GOT3 (cell line): ENCODE data around the gene GAREM2.
"Not testable (repeated sequence)": the region's sequence is repeated elsewhere in the genome, so short reads cannot be mapped to it uniquely, and the experiment has no call there.

Experiments used
- DNase-seq: peaks from one replicate; lab custom pipeline; 2025; ENCODE audit warnings: mixed read lengths; lab: John Stamatoyannopoulos, UW

Gene GAREM2

DNA sequence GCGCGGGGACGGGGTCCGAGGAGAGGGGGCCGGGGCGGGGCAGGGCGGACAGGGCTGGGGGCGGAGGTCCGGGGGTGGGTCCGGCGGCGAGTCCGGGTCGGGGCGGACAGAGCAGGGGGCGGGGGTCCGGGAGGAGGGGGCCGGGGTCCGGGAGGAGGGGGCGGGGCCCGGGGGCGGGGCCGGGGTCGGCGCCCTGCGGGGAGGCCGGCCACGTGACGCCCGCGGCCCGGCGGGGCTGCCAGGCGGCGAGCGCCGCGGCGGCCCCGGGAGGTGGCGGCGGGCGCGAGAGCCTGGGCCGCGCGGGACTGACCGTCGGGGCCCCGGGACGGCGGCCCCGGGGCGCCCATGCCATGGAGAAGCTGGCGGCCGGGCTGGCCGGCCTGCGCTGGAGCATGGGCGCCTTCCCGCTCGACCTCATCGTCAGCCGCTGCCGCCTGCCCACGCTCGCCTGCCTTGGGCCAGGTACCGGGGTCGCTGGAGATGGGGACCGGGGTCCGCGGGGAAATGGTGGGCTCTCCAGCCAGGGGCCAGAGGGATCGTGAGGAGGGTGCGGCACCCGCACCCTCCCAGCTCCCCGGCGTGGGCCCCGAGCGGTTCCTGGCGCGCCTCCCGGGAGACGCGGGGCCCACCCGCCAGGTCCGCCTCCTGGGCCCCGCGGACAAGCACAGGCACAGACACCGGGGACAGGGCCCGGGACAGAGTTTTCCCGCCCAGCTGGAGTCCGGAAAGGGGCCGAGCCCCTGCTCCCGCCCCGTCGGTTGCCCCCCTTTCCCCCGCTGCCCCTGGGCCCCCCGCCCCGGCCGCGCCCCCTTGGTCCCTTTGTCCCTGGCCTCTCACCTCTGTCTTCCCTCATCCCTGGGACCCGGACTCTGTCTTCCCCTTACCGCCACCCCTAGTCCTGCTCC is at the start of gene GAREM2:
Gene GAREM2 (plus strand): TSS at position 218 of the 905 bp plus-strand sequence. CDS start 133 bp downstream, at position 351.
- DNase-seq, result no peak

DNA sequence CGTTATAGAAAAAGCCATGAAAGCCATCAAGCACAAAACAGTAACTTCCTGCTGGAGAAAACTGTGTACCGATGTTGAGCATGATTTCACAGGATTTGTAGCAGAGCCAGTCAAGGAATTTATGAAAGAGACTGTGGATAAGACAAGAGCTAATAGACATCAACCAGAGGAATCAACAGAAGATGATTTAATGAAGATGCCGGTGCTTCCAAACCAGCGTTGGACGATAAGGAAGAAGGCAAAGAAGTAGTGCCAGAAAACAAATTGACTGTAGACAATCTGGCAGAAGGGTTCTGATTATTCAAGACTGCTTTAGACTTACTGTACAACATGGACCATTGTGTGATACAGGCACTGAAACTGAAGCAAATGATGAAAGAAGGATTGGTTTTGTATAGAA is 49.5 kb upstream of the GAREM2 start:
- no peak for DNase-seq

DNA sequence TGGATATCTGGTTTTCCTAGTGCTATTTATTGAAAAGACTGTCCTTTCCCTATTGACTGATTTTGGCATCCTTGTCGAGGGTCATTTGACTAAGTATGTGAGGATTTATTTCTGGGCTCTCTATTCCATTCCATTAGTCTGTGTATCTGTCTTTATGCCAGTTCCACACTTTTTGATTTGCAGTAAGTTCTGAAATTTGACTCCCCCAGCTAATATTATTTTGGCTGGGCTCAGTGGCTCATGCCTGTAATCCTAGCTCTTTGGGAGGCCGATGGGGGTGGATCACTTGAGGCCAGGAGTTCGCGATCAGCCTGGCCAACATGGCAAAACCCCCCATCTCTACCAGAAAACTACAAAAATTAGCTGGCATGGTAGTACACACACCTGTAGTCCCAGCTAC is 46.8 kb upstream of the GAREM2 start:
- no peak for DNase-seq

DNA sequence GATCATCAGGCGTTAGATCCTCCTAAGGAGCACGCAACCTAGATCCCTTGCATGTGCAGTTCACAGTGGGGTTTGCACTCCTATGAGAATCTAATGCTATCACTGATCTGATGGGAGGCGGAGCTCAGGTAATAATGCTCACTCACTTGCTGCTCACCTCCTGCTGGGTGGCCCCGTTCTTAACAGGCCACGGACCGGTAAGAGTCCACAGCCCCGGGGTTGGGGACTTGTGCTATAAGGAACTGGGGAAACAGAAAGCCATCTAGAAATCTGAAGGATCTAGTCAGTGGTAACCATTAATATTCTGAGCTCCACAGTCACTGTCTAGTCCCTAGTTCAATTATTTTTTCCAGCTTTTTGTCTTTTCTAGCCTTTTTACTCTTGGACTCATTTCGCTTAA is 44.7 kb upstream of the GAREM2 start:
- no peak for DNase-seq

DNA sequence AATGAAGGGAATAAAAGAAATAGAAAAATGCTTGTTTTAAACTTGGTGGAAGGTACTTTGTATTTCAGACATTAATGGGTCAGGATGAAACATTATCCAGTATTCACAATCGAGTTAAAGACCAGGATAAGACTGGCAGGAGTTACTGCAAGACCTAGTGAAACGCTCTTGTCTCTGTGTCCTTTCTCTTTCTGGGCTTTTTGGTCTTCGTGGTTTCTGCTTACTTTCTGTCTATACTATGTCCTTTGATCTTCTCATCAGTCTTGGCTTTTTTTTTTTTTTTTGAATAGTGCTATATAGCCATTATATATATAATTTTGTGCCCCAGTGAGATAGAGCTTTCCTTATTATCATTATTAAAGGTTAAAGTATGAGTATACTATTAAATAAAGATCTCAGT is 42.1 kb upstream of the GAREM2 start:
- DNase-seq, result no peak

DNA sequence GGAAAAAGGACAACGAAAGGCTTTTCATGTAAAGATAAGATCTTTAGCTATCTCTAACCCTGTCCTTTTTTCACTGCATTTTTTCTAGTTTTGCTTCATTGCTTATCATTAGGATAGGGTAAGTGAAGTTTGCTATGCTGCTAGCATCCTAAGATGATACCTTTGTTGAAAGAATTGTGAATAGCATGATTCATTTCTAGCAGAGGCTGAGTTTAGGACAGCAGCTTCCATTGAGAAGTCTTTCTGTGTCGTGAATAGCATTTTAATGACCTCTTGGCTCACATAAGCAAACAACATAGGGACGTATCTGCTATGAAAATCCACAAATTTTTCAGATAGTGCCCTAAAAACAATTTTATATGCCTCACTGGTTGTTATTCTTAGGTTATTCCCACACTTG is 36.4 kb upstream of the GAREM2 start:
- no peak for DNase-seq

DNA sequence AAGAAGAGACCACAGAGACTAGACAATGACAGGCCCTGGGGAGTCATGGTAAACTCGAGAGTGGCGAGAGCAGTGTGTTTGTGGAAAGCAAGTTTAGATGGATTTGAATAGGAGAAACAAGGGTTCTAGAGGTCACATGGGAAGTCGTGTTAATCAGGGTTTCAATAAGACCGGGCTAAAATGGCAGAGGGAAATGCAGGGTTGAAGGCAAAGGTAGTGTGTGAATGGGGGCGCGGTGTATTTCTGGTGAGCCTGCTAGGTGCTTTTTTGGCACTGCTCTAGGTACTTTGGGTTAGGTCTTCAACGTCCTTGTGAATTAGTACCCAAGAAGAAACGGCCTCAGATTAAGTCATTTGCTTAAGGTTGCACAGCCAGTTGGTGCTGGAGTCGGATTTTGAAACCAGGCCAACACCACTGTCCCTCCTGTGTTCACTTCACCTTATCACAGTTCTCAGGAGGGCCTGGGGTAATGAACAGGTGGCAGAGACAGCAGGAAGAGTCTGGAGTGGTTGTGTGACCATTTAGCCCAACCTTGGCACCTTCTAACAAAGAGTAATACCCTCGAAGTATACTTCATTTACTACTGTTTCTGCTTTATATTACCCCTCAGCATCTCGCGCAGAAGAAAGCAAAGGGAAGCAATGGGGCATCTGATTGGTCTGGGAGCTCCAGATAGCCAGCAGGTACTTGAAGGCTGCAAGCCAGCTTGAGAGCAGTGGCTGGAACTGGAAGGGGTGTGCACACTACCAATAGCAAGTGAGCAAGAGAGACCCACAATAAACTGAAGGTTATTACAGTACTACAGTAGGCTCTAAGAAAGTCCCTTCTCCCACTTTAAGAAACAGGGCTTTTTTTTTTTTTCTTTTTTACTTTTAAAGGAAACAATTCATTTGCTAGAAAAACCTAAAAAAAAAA is 33.4 kb upstream of the GAREM2 start:
- DNase-seq, result no peak

DNA sequence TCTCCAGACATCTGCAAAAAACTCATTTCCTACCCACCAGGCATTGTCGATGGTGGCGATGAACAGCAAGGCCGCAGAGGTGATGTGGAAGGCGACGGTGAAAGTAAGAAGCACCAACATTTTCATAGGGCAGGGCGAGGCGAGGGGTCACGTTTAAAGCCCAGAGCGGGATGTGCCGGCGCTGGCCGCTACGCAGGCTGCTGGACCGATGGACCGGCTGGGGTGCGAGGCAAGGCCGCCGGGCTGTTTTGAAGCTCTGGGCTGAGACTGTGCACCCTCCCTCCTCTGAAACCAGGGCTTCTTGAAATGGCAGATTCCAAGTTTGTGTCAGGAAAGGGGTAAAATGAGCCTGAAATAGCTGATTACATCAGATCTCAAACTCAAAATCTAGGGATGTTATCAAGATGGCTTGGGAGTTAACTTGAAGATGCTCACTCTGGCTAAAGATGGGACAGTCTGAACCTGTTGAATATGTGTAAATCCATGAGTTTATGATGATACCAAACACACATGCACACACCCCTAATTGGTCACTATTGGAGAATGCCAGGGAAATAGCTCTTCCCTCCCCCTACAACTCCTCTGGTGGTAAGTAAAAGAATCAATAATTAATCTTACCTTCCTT is 31.6 kb upstream of the GAREM2 start:
- no peak for DNase-seq

DNA sequence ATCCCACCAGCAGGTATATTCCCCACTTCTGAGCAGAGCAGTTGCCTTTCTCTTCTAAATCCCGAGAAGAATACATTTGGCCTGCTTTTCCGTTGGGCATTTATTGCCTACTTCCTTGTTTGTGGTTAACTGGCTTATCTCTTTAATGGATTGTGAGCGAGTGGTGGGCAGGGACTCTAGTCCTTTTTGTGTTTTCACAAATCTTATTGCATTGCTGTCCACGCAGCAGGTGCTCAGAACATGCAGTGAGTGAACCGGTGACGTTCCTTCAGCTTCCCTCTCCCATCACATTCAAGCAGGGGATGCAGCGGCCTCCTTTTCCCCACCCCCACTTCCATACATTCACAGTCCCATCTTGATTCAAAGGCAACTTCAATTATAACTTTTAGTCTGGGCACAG is 28.9 kb upstream of the GAREM2 start:
- DNase-seq, result no peak

DNA sequence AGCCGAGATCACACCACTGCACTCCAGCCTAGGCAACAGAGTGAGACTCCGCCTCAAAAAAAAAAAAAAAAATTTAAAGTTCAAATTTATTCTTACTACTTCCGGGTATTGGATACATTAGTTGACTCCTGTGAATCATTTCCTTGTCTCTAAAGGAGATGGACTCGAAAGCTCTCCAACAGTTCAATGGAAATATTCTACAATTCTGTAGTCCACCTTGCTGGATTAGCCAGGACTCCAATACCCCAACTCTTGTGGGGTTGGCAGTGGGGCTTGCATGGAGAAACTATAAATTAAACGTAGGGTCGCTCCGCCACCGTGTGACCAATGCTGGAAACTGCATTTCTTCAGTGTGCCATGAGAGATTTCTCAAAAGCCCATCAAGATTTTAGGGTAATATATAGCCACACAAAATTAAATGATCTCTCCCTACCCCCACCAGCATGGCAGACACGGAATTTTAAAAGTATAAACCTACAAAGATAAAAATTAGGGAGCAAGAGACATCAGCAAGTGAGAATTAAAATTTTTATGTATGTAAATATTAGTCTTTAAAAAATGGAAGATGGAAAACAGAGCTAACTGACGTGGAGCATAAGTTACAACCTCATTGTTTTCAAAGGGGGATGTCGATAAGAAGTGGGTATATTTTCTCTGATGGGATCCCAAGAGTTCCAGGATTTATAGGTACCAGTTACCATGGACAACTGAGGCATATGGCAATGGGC is 27.8 kb upstream of the GAREM2 start:
- DNase-seq, result no peak

DNA sequence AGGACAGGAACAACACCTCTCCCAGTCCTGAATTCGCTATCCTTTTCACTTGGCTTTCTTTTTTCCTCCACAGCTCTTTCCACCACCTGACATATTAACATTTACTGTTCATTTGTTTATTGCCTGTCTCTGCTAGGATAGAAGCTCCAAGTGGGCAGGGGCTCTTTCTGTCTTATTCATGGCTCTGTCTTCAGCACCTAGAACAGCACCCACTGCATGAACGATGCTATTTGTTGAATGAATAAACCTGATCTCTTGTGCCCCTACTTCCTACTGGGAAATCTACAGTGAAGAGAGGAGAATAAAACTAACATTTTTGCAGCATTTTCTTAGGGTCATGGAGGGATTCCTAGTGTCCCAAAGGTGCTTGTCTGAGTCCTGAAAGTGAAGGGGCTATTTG is 24.4 kb upstream of the GAREM2 start:
- DNase-seq, result no peak

DNA sequence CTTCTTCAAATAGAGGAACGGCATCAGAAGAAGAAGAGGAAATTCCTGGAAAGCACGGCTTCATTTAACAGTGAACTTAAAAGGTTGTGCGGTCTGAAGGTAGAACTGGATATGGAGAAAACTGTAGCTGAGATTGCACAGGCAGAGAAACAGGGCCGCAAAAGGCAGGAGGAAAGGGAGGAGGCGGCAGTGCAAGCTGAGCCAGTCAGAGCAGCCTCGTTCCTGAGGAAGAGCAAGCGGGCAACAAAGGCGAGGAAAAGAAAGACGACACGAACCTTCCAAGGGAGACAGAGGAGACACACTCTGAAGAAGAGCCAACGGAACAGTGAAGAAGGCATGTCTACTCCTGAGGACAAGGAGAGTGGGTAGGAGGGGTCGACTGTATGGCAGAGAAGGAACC is 22.6 kb upstream of the GAREM2 start:
- no peak for DNase-seq

DNA sequence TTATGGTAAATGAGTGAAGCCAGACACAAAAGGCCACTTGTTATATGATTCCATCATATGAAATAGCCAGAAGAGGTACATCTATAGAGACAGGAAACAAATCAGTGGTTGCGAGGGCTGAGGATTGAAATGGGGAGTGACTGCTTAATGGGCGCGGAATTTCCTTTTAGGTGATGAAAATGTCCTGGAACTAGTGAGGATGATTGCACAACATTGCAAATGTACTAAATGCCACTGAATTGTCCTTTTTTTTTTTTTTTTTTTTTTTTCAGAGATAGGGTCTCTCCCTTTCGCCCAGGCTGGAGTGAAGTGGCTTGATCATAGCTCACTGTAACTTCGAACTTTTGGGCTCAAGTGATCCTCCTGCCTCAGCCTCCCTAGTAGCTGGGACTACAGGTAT is 15.3 kb upstream of the GAREM2 start:
- no peak for DNase-seq

DNA sequence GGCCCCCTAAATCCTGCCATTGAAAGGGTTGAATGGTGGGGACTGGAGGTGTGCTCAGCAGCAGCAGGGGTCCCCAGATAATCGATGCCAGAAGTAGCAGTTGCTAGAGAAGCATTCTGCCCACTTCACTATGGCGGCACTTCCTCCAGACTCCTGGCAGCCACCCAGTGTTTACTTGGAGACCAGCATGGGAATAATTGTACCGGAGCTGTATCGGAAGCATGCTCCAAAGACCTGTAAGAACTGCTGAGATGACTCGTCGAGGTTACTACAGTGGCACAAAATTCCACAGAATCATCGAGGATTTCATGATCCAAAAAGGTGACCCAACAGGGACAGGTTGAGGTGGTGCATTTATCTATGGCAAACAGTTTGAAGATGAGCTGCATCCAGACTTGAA is 11.0 kb upstream of the GAREM2 start:
- no peak for DNase-seq

DNA sequence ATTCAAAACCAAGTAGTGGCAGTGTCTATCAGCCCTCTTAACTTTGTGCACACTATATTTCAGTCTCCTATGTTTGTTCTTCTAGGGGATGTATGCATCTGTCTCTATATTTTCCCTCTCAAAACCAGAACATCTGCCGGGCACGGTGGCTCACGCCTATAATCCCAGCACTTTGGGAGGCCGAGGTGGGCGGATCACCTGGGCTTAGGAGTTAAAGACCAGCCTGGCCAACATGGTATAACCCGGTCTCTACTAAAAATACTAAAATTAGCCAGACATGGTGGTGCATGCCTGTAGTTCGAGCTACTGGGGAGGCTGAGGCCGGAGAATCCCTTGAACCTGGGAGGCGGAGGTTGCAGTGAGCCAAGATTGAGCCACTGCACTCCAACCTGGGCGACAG is 9.9 kb upstream of the GAREM2 start:
- no peak for DNase-seq

DNA sequence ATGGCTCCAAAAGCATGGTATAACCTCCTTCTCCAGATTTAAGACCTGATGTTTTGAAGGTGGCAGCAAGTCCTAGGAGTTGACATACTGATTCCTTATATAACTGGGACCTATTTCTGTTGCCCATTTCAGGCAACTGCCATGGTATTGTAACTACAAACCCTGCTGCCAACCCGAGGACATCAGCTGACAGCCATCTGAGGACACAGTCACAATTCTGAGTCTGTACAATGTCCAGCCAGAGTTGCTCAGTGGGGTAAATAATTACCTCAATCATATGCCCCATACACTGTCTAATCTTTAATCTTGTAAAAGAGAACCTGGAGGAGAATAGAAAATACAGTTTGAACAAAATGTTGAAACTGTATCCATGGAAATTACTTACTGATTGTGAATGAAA is 8.7 kb upstream of the GAREM2 start:
- DNase-seq, result no peak

DNA sequence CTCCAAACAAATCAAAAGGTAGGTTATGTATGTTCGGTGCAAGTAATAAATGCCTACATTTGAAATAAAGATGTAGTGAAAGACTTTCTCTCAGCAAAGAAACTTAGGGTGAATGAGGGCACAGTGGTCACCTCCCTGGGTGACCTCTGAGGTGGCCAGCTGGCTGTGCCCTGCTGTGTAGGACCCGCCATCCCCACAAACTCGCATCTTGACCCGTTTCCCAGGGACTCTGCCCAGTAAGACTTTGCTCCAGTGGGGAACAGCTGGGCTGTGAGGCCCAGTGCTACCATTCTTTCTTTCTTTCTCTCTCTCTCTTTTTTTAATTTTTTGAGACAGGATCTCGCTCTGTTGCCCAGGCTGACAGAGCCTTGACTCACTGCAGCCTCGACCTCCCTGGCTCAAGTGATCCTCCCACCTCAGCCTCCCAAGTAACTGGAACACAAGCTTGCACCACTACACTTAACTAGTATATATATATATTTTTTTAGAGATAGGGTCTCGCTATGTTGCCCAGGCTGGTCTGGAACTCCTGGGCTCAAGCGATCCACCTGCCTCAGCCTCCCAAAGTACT is 8.2 kb upstream of the GAREM2 start:
- no peak for DNase-seq

DNA sequence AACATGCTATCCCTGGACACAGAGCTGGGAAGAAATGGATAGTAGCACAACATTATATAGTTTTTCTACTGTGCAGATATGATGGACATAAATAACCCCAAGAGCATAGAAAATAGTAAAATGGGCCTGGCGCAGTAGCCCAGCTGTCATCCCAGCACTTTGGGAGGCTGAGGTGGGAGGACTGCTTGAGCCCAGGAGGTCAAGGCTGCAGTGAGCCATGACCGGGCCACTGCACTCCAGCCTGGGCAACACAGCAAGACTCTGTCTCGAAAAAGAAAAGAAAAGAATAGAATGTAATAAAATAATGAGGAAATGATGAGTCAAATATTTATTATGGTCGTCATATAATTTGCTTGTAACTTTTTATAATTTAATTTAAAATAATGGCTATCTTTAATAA is 7.5 kb upstream of the GAREM2 start:
- DNase-seq, result no peak

DNA sequence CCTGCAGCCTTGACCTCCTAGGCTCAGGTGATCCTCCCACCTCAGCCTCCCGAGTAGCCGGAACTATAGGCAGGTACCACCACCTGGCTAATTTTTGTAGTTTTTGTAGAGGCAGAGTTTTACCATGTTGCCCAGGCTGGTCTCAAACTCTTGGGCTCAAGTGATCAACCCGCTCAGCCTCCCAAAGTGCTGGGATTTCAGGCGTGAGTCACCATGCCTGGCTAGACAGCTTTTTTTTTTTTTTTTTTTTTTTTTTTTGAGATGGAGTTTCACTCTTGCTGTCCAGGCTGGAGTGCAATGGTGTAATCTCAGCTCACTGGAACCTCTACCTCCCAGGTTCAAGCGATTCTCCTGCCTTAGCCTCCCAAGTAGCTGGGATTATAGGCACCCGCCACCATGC is 6.3 kb upstream of the GAREM2 start:
- not testable (repeated sequence) for DNase-seq

DNA sequence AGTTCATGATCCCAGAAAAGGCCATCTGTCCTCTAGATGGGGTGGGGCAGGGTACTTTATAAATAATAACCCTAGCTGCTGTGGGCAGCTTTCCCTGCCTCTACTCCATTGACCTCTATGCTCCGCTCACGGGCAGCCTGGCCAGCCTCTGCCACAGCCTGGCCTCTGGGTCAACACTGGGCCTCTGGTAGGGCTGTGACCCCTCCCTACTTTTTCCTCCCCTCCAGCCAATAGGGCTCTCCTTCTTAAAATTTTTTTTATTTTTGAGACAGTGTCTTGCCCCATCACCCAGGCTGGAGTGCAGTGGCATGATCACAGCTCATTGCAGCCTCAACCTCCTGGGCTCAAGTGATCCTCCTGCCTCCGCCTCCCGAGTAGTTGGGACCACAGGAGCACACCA is 4.1 kb upstream of the GAREM2 start:
- no peak for DNase-seq

DNA sequence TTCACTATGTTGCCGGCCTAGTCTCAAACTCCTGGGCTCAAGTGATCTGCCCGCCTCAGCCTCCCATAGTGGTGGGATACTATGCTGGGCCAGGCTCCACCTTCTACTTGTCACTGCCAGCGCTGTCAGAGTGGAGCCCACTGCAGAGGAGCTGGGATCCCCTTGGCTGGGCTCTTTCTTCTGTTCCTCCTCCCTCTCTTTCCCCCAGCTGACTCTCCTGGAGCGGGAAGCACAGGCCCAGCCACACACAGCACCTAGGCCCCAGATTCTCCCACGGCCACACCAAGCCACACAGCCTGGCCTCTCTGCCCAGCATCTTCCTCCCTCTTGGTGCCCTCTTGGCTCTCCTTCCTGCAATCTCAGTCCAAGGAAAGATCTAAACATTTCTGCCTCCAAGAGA is 3.7 kb upstream of the GAREM2 start:
- DNase-seq, result no peak
